GM19395 (cell line): ENCODE results near the gene TBX5.

ENCODE experiments used
- ATAC-seq: cut with Tn5 transposase; IDR thresholded peaks from one replicate; pipeline ENCODE4 v1.9.1; 2021; ENCODE audit warnings: mild to moderate bottlenecking, moderate library complexity; ENCODE audit not compliant: unreplicated experiment

The TBX5 gene

GRCh38 chr12:114405519-114406271, at the start of gene TBX5:
TSS of gene TBX5 (minus strand) at chr12:114406144. CDS start at chr12:114403898, 2,246 bp downstream.
- ATAC-seq = no peak

GRCh38 chr12:114451657-114452056, 45.7 kb upstream of the TBX5 start:
- ATAC-seq = no peak

- no peak for ATAC-seq
Observed at GRCh38 chr12:114450515-114451300, 44.8 kb upstream of the TBX5 start.

- no peak for ATAC-seq
Observed at GRCh38 chr12:114450019-114450418, 44.1 kb upstream of the TBX5 start.

GRCh38 chr12:114448618-114448933, 42.6 kb upstream of the TBX5 start:
- ATAC-seq = no peak

- no peak for ATAC-seq
Observed at GRCh38 chr12:114447799-114448617, 42.1 kb upstream of the TBX5 start.

GRCh38 chr12:114447274-114447716, 41.4 kb upstream of the TBX5 start:
- no peak for ATAC-seq

- ATAC-seq = no peak
Observed at GRCh38 chr12:114445401-114446323, 39.7 kb upstream of the TBX5 start.

GRCh38 chr12:114444422-114445279, 38.7 kb upstream of the TBX5 start:
- no peak for ATAC-seq

GRCh38 chr12:114443607-114444421, 37.9 kb upstream of the TBX5 start:
- no peak for ATAC-seq

GRCh38 chr12:114442578-114442977, 36.6 kb upstream of the TBX5 start:
- ATAC-seq = no peak

- no peak for ATAC-seq
Observed at GRCh38 chr12:114441545-114441944, 35.6 kb upstream of the TBX5 start.

GRCh38 chr12:114441039-114441383, 35.1 kb upstream of the TBX5 start:
- ATAC-seq = no peak

- ATAC-seq = no peak
Observed at GRCh38 chr12:114440270-114441038, 34.5 kb upstream of the TBX5 start.

- ATAC-seq = no peak
Observed at GRCh38 chr12:114439817-114440216, 33.9 kb upstream of the TBX5 start.

- ATAC-seq = no peak
Observed at GRCh38 chr12:114439261-114439683, 33.3 kb upstream of the TBX5 start.

- no peak for ATAC-seq
Observed at GRCh38 chr12:114438635-114439256, 32.8 kb upstream of the TBX5 start.
